ENCODE measurements around the gene KIF1B. TPM values are rescaled to one million over a fixed set of nuclear protein-coding genes. Genes with fewer than 3 reads are reported as not detected.

The KIF1B gene
- total RNA-seq, 1 donor from 2014 or later = 49.4 TPM

DNA sequence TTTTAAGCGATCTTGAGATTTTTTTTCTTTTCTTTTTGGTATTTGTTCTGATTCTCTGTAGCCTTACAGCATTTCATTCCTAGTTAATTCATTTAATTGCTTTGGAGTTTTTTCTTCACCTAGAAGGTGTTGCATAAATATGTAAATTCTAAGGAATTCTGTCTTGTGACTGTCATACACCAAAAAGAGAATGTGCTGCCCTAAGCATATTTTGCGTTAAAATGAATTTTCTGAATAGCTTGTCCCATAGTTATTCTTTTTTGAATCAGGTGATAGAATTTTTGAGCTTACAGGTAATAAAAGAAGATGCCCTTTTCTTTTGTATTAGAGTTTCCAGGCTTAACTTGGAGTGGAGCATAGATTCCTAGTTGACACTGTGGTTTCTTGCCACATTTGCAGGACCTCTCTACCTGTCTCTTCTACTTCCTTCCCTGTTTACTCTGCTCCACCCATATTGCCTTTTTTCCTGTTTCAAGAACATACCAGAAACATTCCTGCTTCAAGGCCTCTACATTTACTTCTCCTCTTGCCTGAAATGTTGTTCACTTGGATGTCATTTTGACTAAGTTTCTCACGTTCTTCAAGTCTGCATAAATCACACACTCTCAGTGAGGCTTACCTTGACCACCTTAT, 53.2 kb downstream of the KIF1B start:
- Mint-ChIP-seq H3K27ac (ENCODE audit: unreplicated experiment) (no peak overlapping the region), H3K4me3 (ENCODE audit: unreplicated experiment) (no peak overlapping the region), H3K27me3 (ENCODE audit: low read depth) (no peaks in the 10 kb centered on the region), H3K36me3 (ENCODE audit: low read depth) (peaks cover 28% of the 10 kb centered on the region), H3K9me3 (ENCODE audit: low read depth) (no peaks in the 10 kb centered on the region), H3K4me1 (ENCODE audit: low read depth) (peaks cover 7% of the 10 kb centered on the region)
- no peak for TF ChIP-seq CTCF (IDR thresholded peaks at IDR 0.05)
- DNase-seq (ENCODE audit: low spot score) = no peak

DNA sequence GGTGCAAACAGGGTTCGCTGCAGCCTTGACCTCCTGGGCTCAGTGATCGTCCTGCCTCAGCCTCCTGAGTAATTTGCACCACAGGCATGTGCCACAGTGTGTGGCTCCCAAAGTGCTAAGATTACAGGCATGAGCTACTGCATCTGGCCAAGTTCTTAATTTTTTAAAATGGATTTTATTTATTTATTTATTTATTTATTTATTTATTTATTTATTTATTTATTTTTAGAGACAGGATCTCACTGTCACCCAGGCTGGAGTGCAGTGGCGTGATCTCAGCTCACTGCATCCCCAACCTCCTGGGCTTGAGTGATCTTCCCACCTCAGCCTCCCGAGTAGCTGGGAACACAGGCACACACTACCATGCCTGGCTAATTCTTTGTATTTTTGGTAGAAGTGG, 54.7 kb downstream of the KIF1B start:
- peaks cover 27% of the 10 kb centered on the region for H3K36me3 Mint-ChIP-seq (ENCODE audit: low read depth)
- no peak overlapping the region for H3K27ac Mint-ChIP-seq (ENCODE audit: unreplicated experiment)
- H3K4me3 Mint-ChIP-seq (ENCODE audit: unreplicated experiment) = no peak overlapping the region
- no peaks in the 10 kb centered on the region for H3K9me3 Mint-ChIP-seq (ENCODE audit: low read depth)
- no peaks in the 10 kb centered on the region for H3K27me3 Mint-ChIP-seq (ENCODE audit: low read depth)
- TF ChIP-seq CTCF (IDR thresholded peaks at IDR 0.05) = no peak
- no peak for DNase-seq (ENCODE audit: low spot score)
- H3K4me1 Mint-ChIP-seq (ENCODE audit: low read depth) = peaks cover 2% of the 10 kb centered on the region

- DNase-seq (ENCODE audit: low spot score) = no peak
- H3K4me1 Mint-ChIP-seq (ENCODE audit: low read depth) = peaks cover 2% of the 10 kb centered on the region
- H3K4me3 Mint-ChIP-seq (ENCODE audit: unreplicated experiment) = no peak overlapping the region
- TF ChIP-seq CTCF (IDR thresholded peaks at IDR 0.05) = no peak
- no peaks in the 10 kb centered on the region for H3K27me3 Mint-ChIP-seq (ENCODE audit: low read depth)
- H3K27ac Mint-ChIP-seq (ENCODE audit: unreplicated experiment) = no peak overlapping the region
- H3K36me3 Mint-ChIP-seq (ENCODE audit: low read depth) = peaks cover 29% of the 10 kb centered on the region
- no peaks in the 10 kb centered on the region for H3K9me3 Mint-ChIP-seq (ENCODE audit: low read depth)
Observed at GRCh38 chr1:10265900-10266299, 55.5 kb downstream of the KIF1B start.

GRCh38 chr1:10267319-10267718, 56.9 kb downstream of the KIF1B start:
- peaks cover 2% of the 10 kb centered on the region for H3K4me1 Mint-ChIP-seq (ENCODE audit: low read depth)
- H3K27ac Mint-ChIP-seq (ENCODE audit: unreplicated experiment) = no peak overlapping the region
- no peaks in the 10 kb centered on the region for H3K9me3 Mint-ChIP-seq (ENCODE audit: low read depth)
- H3K4me3 Mint-ChIP-seq (ENCODE audit: unreplicated experiment) = no peak overlapping the region
- H3K27me3 Mint-ChIP-seq (ENCODE audit: low read depth) = no peaks in the 10 kb centered on the region
- TF ChIP-seq CTCF (IDR thresholded peaks at IDR 0.05) = no peak
- DNase-seq (ENCODE audit: low spot score) = no peak
- H3K36me3 Mint-ChIP-seq (ENCODE audit: low read depth) = peaks cover 28% of the 10 kb centered on the region

GRCh38 chr1:10267921-10268320, 57.6 kb downstream of the KIF1B start:
- Mint-ChIP-seq H3K36me3 (ENCODE audit: low read depth) (peaks cover 29% of the 10 kb centered on the region), H3K4me1 (ENCODE audit: low read depth) (peaks cover 5% of the 10 kb centered on the region), H3K27ac (ENCODE audit: unreplicated experiment) (no peak overlapping the region), H3K4me3 (ENCODE audit: unreplicated experiment) (no peak overlapping the region), H3K9me3 (ENCODE audit: low read depth) (no peaks in the 10 kb centered on the region), H3K27me3 (ENCODE audit: low read depth) (no peaks in the 10 kb centered on the region)
- no peak for TF ChIP-seq CTCF (IDR thresholded peaks at IDR 0.05)
- no peak for DNase-seq (ENCODE audit: low spot score)

Data from chondrocyte (in vitro differentiated cells).